H1 (cell line): Measurements from ENCODE around the gene MCC. TPM values are rescaled to one million over a fixed set of nuclear protein-coding genes. Genes with fewer than 3 reads are reported as not detected.

Experiments
- KDM4A ChIP-seq: IDR thresholded peaks from one replicate; pipeline ENCODE4 v1.7.1; 2012; ENCODE audit warnings: low read depth, mild to moderate bottlenecking, moderate library complexity, low read length, inconsistent platforms; ENCODE audit not compliant: severe bottlenecking
- POLR2A ChIP-seq, 2 experiments: IDR thresholded peaks; 1 replicate in 1 of 2; 2 replicates in 1 of 2; pipeline ENCODE4 v1.6.1; 2011; ENCODE audit warnings: low read depth in 2 of 2, low read length in 2 of 2, mild to moderate bottlenecking in 2 of 2; ENCODE audit errors: control extremely low read depth in 1 of 2
- SP4 ChIP-seq: IDR thresholded peaks from 2 replicates; pipeline ENCODE4 v1.6.1; 2012; ENCODE audit warnings: low read length, inconsistent platforms
- polyA plus RNA-seq, 7 experiments: library from polyadenylated mRNA; depleted of rRNA in 3 of 7; stranded (reverse) in 5 of 7; unstranded in 2 of 7; fragments of >200 nt in 5 of 7; fragments of 200-250 nt in 2 of 7; gene quantifications; 1 replicate in 5 of 7; 2 replicates in 1 of 7; 4 replicates in 1 of 7; pipeline versions ENCODE4 v1.2.1 to v1.2.3, GENCODE V29; 2011 to 2013; ENCODE audit warnings: missing spikeins in 2 of 7, mixed read lengths in 2 of 7
- total RNA-seq: library from RNA; stranded (reverse); fragmentation: NEBNext Ultra II Directional; extraction: Animal tissue kit (Norgen Biotek cat#: 25700); gene quantifications from 2 replicates; pipeline ENCODE4 v1.2.1, GENCODE V29; 2021
- TF ChIP-seq, protein P1 (sequence below): IDR thresholded peaks from 2 replicates; pipeline ENCODE4 v1.6.1; 2012; ENCODE audit warnings: inconsistent platforms

Gene MCC
- total and polyA plus RNA-seq, 2 of the 8 experiments (the other 6 are each of a cell fraction or from before 2014, with no cell fraction given) = 2.6 to 18.3 TPM

GRCh38 chr5:113089653-113090335 is 398.5 kb downstream of the MCC start (continued):
- TF ChIP-seq, protein P1, sequence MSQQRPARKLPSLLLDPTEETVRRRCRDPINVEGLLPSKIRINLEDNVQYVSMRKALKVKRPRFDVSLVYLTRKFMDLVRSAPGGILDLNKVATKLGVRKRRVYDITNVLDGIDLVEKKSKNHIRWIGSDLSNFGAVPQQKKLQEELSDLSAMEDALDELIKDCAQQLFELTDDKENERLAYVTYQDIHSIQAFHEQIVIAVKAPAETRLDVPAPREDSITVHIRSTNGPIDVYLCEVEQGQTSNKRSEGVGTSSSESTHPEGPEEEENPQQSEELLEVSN = no peak
- TF ChIP-seq KDM4A (no peak), SP4 (no peak), POLR2A (IDR thresholded peaks at IDR 0.05; ENCODE audit: control extremely low read depth in 1 of 2, low read depth in 2 of 2, low read length in 2 of 2) (no peak)
